Measurements from ENCODE around the gene ALG9.

Gene ALG9, protein sequence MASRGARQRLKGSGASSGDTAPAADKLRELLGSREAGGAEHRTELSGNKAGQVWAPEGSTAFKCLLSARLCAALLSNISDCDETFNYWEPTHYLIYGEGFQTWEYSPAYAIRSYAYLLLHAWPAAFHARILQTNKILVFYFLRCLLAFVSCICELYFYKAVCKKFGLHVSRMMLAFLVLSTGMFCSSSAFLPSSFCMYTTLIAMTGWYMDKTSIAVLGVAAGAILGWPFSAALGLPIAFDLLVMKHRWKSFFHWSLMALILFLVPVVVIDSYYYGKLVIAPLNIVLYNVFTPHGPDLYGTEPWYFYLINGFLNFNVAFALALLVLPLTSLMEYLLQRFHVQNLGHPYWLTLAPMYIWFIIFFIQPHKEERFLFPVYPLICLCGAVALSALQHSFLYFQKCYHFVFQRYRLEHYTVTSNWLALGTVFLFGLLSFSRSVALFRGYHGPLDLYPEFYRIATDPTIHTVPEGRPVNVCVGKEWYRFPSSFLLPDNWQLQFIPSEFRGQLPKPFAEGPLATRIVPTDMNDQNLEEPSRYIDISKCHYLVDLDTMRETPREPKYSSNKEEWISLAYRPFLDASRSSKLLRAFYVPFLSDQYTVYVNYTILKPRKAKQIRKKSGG

GRCh38 chr11:111870886-111871692, at the start of gene ALG9:
Gene ALG9 (minus strand): TSS chr11:111871581. CDS start chr11:111871482, 99 bp downstream.
- DNase-seq (ENCODE audit: low spot score) (peak; percentile 89), FAIRE-seq (peak; percentile 81)

- FAIRE-seq (no peak), DNase-seq (ENCODE audit: low spot score) (no peak)
Measured at GRCh38 chr11:111920908-111921307, 49.5 kb upstream of the ALG9 start.

DNA sequence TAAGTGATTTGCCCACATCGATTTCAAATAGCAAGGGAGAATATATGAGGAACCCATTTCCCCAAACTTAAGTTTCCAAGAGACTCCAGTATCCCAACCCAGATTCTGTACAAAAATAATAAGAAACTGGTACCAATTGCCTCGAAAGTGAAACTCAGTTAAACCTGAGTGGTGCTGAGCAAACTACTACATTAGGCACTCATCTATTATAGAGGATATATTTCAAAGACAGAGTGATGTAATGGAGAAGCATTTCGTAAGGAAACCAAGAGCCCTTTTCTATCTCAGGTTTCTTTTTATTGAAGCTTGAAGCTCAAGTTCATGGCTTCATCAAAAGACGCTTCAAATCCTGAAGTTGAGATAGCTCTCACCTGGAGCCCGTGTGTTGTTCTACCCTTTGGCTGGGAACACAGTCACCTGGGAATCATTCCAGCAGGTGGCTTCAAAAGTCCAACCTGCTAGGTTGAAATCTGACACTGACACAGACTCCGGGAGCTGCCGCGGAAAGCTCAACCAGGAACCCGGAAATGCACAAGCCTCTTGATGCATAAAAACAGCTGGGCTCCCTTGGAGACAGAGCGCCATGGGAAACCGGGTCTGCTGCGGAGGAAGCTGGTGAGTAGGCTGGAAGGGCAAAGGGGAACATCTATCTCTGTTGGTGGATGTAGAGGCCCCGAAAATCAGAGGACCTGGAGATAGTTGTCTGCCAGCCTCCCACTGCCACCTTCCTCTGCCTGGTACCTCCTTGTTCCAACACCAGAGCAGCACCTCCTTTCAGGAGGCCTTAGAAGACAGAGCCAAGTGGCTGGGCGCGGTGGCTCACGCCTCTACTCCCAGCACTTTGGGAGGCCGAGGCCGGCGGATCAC, 47.2 kb upstream of the ALG9 start, which contains the start of gene C11orf52:
Gene C11orf52, plus strand, starts transcription at position 524 of the 867 bp plus-strand sequence. Its CDS starts 60 bp downstream, at position 584.
- FAIRE-seq: no peak

GRCh38 chr11:111917788-111918187, 46.4 kb upstream of the ALG9 start:
- no peak for DNase-seq (ENCODE audit: low spot score)
- FAIRE-seq: no peak

More for the DNA sequence above, 47.2 kb upstream of the ALG9 start, which contains the start of gene C11orf52:
- DNase-seq (ENCODE audit: low spot score): no peak

- no peak for FAIRE-seq
Measured at GRCh38 chr11:111917312-111917711, 45.9 kb upstream of the ALG9 start.

GRCh38 chr11:111916768-111917167, 45.4 kb upstream of the ALG9 start:
- FAIRE-seq: peak; percentile 52
- no peak for DNase-seq (ENCODE audit: low spot score)

More at GRCh38 chr11:111917312-111917711, 45.9 kb upstream of the ALG9 start:
- no peak for DNase-seq (ENCODE audit: low spot score)

DNA sequence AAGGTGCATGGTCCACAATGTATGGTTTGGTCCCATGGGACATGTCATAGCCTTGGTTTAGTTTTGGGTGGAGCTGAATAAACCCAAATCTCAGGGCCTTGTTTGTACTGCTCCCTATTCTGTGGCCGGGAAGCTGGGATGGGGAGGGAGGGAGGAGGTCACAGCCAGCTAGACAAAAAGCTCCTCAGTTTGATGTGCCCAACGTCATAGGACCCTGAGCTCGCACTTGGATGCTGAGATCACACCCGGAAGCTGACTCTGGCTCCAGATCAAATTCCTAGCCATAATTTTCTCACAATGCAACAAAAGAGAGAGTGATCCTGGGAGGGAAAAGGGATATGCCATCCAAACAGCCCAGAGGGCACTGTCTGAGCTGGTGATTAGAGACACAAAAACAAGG, 42.6 kb upstream of the ALG9 start:
- FAIRE-seq: peak; percentile 13

DNA sequence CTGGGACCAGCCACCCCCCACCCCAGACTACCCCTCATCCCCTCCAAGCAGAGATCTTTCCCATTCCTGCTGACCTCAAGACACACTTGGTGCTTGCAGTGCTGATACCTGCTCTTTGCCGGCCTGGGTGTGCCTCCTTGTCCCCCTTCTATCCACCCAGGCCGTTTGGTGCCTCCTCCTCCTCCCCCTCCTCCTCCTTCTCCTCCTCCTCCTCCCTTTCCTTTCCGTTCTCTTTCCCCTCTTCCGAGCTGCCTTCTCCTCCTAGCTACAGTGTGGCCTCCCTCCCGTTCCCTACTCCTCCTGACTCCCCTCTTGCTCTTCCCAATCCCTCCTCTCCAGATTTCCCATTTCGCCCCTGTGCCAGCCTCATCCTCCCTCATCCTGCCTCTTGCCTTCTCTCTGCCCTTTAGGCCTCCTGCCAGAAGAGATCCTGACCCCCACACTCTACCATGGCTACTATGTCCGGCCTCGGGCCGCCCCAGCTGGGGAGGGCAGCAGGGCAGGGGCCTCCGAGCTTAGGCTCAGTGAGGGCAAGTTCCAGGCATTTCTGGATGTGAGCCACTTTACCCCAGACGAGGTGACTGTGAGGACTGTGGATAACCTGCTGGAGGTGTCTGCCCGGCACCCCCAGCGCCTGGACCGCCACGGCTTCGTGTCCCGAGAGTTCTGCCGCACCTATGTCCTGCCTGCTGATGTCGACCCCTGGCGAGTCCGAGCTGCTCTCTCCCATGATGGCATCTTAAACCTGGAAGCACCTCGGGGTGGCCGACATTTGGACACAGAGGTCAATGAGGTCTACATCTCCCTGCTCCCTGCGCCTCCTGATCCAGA, 41.9 kb upstream of the ALG9 start:
- FAIRE-seq: peak; percentile 91
- no peak for DNase-seq (ENCODE audit: low spot score)

More for the DNA sequence above, 42.6 kb upstream of the ALG9 start:
- peak; percentile 73 for DNase-seq (ENCODE audit: low spot score)

DNA sequence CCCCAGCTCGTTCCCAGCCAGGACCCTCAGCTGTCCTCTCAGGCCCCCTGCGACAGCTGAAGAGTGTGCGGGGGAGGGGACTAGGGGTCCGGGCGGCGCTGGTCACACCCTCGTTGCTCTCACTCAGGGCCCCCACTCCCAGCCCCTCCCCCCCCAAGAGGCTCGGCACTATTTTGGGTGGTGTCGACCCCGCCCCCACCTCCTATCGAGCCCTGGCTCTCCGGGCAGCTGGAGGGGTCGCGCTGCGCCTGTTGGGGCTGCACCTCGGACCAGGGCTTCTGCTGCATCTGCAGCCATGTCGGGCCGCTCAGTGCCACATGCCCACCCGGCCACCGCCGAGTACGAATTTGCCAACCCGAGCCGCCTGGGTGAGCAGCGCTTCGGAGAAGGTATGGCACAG, 41.2 kb upstream of the ALG9 start, which contains the start of gene HSPB2:
Gene HSPB2, plus strand, starts transcription at position 200 of the 400 bp plus-strand sequence. Its CDS starts 96 bp downstream, at position 296.
- no peak for DNase-seq (ENCODE audit: low spot score)
- FAIRE-seq: peak; percentile 44

DNA sequence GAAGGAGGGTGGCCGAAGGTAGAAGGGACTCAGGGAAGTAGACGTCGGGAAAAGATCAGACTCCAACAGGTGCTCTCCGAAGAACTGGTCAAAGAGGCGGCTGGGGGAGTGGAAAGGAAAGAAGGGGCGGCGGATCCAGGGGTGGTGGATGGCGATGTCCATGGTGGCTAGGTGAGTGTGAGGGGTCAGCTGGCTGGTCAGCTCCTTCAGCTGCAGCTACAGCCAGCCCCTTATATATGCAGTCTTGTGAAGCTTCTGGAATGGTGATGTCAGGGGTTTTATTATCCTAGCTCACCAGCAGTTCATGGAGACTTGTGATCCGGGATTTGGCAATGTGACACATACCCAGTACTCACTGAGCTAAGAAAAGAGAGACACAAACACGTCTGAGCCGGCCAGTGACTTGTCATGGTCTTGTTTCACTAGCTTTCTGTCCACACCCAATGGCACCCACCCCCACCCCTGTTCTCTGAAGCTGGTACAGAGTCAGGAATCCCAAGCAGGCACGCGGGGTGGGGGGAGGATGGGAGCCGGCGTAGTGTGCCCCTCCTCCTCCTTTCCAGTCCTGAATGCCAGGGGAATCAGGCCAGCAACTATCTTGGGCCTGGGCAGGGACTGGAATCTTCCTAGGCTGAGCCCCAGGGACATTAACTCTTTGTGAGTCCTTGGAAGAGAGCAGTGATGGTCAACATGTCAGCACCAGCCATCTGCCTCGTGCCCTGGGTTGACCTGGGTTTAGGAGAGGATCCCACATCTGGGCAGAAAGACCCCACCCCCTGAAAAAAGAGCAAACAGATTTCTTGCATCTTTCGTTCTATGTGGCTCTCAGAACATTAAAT, 40.4 kb upstream of the ALG9 start, which contains the start of gene CRYAB:
Gene CRYAB, minus strand, starts transcription at position 208 of the 839 bp plus-strand sequence. Its CDS starts 46 bp downstream, at position 162.
- peak; percentile 71 for FAIRE-seq
- peak; percentile 82 for DNase-seq (ENCODE audit: low spot score)

- FAIRE-seq: no peak
- peak; percentile 55 for DNase-seq (ENCODE audit: low spot score)
Measured at GRCh38 chr11:111910676-111911562, 39.5 kb upstream of the ALG9 start.

DNA sequence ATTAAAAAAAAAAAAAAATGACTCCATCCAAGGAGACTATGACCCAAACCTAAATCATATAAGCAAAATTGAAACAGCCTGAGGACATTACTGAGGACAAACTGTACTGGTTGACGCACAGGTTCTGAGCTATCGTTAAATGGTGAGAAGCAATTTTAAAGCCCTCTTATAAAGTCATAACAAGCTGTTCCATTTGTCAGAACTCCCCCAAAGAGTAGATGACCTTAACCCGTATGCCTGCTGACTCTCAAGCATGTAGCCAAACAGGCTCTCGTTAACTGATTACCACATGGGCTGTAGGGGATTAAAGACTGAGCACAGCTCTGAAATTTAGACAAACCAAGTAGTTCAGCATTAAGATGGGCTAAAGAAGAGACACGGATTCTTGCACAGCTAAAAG, 38.0 kb upstream of the ALG9 start:
- DNase-seq (ENCODE audit: low spot score): no peak
- FAIRE-seq: no peak

DNA sequence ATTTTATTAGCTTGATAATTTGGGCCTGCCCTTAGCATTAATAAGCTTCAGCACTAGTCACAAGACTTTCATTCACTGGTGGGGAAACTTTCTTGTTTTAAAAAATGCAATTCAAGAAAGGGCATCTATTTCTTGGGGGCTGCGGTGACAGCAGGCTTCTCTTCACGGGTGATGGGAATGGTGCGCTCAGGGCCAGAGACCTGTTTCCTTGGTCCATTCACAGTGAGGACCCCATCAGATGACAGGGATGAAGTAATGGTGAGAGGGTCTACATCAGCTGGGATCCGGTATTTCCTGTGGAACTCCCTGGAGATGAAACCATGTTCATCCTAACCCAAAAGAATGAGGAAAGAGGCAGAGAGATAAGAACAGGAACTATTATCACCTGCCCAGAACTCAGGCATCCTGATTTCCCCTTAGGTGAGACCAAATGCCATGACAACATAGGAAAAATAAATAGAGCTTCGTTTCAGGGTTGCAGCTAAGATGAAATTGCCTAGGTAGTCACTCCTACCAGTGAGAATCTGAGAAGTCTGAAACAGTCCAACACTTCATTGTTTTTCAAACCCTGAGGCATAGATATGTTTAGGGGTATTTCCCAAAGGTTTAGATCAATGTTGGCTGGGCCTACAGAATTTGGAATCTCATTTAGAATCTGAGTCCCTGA, 37.4 kb upstream of the ALG9 start:
- FAIRE-seq (no peak), DNase-seq (ENCODE audit: low spot score) (no peak)

DNA sequence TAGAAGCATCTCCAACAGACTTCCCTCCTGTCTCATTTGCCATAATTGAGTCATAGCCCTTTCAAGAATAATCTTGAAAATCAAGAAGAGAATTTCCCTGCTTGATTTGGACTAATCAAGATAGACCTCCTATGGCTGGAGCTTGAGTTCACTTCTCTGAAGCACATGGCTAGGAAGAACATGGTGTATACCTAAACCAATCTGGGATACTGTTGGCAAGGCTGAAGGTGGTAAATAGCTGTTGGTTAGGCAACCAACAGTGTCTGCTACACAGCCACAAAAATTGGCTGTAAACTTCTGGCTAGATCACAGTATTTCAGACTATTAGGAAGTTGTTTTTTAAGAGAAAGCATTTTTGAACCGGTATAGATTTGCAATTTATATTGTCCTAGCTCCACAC, 35.3 kb upstream of the ALG9 start:
- no peak for FAIRE-seq

GRCh38 chr11:111905411-111905810, 34.0 kb upstream of the ALG9 start:
- no peak for DNase-seq (ENCODE audit: low spot score)
- FAIRE-seq: no peak

More for the DNA sequence above, 35.3 kb upstream of the ALG9 start:
- no peak for DNase-seq (ENCODE audit: low spot score)

GRCh38 chr11:111886844-111887243, 15.5 kb upstream of the ALG9 start:
- no peak for DNase-seq (ENCODE audit: low spot score)
- peak; percentile 80 for FAIRE-seq

DNA sequence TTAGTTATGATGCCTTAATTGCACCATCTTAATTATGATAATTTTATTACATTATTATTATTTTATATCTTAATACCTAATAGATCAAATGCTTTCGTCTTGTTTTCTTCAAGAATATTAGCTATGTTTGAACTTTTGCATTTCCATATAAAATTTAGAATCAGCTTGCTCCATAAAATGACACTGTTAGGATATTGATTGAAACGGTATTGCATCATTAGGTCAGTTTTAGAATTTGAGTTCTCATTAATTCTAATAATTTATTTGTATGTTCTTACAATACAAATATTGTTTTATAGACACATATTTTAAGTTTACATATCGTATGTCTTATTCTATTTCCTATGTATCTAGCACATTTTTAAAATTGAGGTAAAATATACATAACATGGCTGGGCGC, 14.7 kb upstream of the ALG9 start:
- FAIRE-seq (no peak), DNase-seq (ENCODE audit: low spot score) (no peak)

Measured in urothelium cell line (cell line).